HL-60 (cell line): ENCODE measurements around the gene RTN4RL2.

Experiments used
- CTCF ChIP-seq: IDR thresholded peaks from one replicate; pipeline ENCODE4 v1.5.1; 2011; ENCODE audit warnings: low read length, control low read depth, inconsistent platforms; ENCODE audit not compliant: insufficient read depth
- POLR2AphosphoS5 ChIP-seq: IDR thresholded peaks from 2 replicates; pipeline ENCODE4 v1.6.1; 2012; ENCODE audit warnings: low read depth

GRCh38 chr11:57508341-57509170, 48.2 kb downstream of the RTN4RL2 start:
- no peak for TF ChIP-seq CTCF
- no peak for TF ChIP-seq POLR2AphosphoS5
